Suppressor macrophage treated with lipopolysaccharide for 4 hours (primary cell): Measurements from ENCODE around the gene NSUN7.
"Not testable (repeated sequence)": the region's sequence is repeated elsewhere in the genome, so short reads cannot be mapped to it uniquely, and the experiment has no call there.

Experiments
- DNase-seq: peaks from one replicate; pipeline ENCODE4 v3.0.0-alpha.2; 2020

NSUN7 gene

GRCh38 chr4:40736910-40737309 is 12.8 kb upstream of the NSUN7 start:
- DNase-seq = peak; percentile 72

GRCh38 chr4:40737879-40738278 is 11.9 kb upstream of the NSUN7 start:
- DNase-seq = no peak

- DNase-seq = no peak
Measured at GRCh38 chr4:40739347-40739746, 10.4 kb upstream of the NSUN7 start.

- no peak for DNase-seq
Measured at GRCh38 chr4:40744218-40744617, 5.5 kb upstream of the NSUN7 start.

- DNase-seq = peak; percentile 27
Measured at GRCh38 chr4:40745285-40745984, 4.3 kb upstream of the NSUN7 start.

- DNase-seq = no peak
Measured at GRCh38 chr4:40747207-40747835, 2.4 kb upstream of the NSUN7 start.

GRCh38 chr4:40750461-40751258 is 905 bp downstream of the NSUN7 start:
- DNase-seq = no peak

- no peak for DNase-seq
Measured at GRCh38 chr4:40755616-40756015, 5.9 kb downstream of the NSUN7 start.

- DNase-seq = peak; percentile 97
Measured at GRCh38 chr4:40763228-40763716, 13.5 kb downstream of the NSUN7 start.

GRCh38 chr4:40769266-40769665 is 19.5 kb downstream of the NSUN7 start:
- no peak for DNase-seq

- no peak for DNase-seq
Measured at GRCh38 chr4:40778090-40778489, 28.3 kb downstream of the NSUN7 start.

GRCh38 chr4:40782876-40783275 is 33.1 kb downstream of the NSUN7 start:
- DNase-seq = peak; percentile 69

- no peak for DNase-seq
Measured at GRCh38 chr4:40785727-40786126, 36.0 kb downstream of the NSUN7 start.

GRCh38 chr4:40788331-40788730 is 38.6 kb downstream of the NSUN7 start:
- DNase-seq = peak; percentile 35

GRCh38 chr4:40789031-40789430 is 39.3 kb downstream of the NSUN7 start:
- peak; percentile 34 for DNase-seq

GRCh38 chr4:40789771-40790170 is 40.0 kb downstream of the NSUN7 start:
- no peak for DNase-seq

GRCh38 chr4:40800064-40800463 is 50.3 kb downstream of the NSUN7 start:
- DNase-seq = peak; percentile 47

- DNase-seq = no peak
Measured at GRCh38 chr4:40804598-40804997, 54.8 kb downstream of the NSUN7 start.

GRCh38 chr4:40808926-40809457 is 59.2 kb downstream of the NSUN7 start:
- no peak for DNase-seq

- peak; percentile 93 for DNase-seq
Measured at GRCh38 chr4:40811956-40812355, 62.2 kb downstream of the NSUN7 start.

- DNase-seq = peak; percentile 86
Measured at GRCh38 chr4:40812386-40812785, 62.6 kb downstream of the NSUN7 start.

GRCh38 chr4:40812856-40813255 is 63.1 kb downstream of the NSUN7 start:
- peak; percentile 16 for DNase-seq

- DNase-seq = not testable (repeated sequence)
Measured at GRCh38 chr4:40817157-40817556, 67.4 kb downstream of the NSUN7 start.
